Tibial nerve (tissue), 4 donors: ENCODE data around the gene EFCAB12. TPM values are rescaled to one million over a fixed set of nuclear protein-coding genes. Genes with fewer than 3 reads are reported as not detected.

Experiments used
- DNase-seq, 2 donors: peaks; one replicate each; pipeline ENCODE4 v3.0.0-alpha.2; 2019; ENCODE audit warnings: low spot score in 2 of 2
- H3K27ac ChIP-seq, 4 donors: fragments of 200-600 bp; sonication (generic) in 3 of 4; one replicate each; pipeline ENCODE4 v1.5.1; 2017 to 2019; ENCODE audit warnings: mild to moderate bottlenecking in 1 of 4
- H3K27me3 ChIP-seq, 2 donors: fragments of 200-600 bp; sonication (generic) in 1 of 2; one replicate each; pipeline versions ENCODE4 v1.5.1 to v1.6.0; 2017 to 2019
- H3K36me3 ChIP-seq, 3 donors: fragments of 200-600 bp; sonication (generic); one replicate each; pipeline ENCODE4 v1.5.1; 2018 to 2019
- H3K4me1 ChIP-seq, 4 donors: fragments of 200-600 bp; sonication (generic) in 3 of 4; one replicate each; pipeline ENCODE4 v1.5.1; 2017 to 2019
- H3K4me3 ChIP-seq, 4 donors: fragments of 200-600 bp; sonication (generic) in 3 of 4; one replicate each; pipeline ENCODE4 v1.5.1; 2017 to 2019; ENCODE audit warnings: mild to moderate bottlenecking in 1 of 4, moderate library complexity in 1 of 4
- H3K9me3 ChIP-seq, 4 donors: fragments of 200-600 bp; sonication (generic) in 3 of 4; one replicate each; pipeline ENCODE4 v1.5.1; 2017 to 2019
- EP300 ChIP-seq, 2 donors: sonication (generic); formaldehyde crosslinking; IDR thresholded peaks; one replicate each; pipeline ENCODE4 v1.6.1; 2017; ENCODE audit warnings: antibody characterized with exemption in 2 of 2, mild to moderate bottlenecking in 1 of 2
- POLR2A ChIP-seq, 2 donors: fragments of 450-650 bp; IDR thresholded peaks; one replicate each; pipeline ENCODE4 v1.6.1; 2017; ENCODE audit warnings: antibody characterized with exemption in 2 of 2, mild to moderate bottlenecking in 2 of 2, moderate library complexity in 2 of 2
- WGBS, 2 donors: methylation state at CpG; one replicate each; pipeline ENCODE4 v1.1.5; 2018; 5-methylcytosine and 5-hydroxymethylcytosine counted together
- total RNA-seq, 4 donors: library from RNA; depleted of rRNA; stranded (reverse); fragments of >200 nt; gene quantifications; one replicate each; pipeline ENCODE4 v1.1.0, GENCODE V29; 2016
- TF ChIP-seq, protein P1 (sequence below), 5 experiments: fragments of 200-600 bp in 3 of 5; fragments of 450-650 bp in 2 of 5; sonication (generic) in 3 of 5; IDR thresholded peaks; one replicate each; pipeline ENCODE4 v1.5.1; 2016 to 2019; ENCODE audit warnings: antibody characterized with exemption in 5 of 5, mild to moderate bottlenecking in 3 of 5, moderate library complexity in 2 of 5

Gene EFCAB12
- total RNA-seq, 4 donors from 2014 or later: 0.22 to 2.2 (median 0.46) TPM

DNA sequence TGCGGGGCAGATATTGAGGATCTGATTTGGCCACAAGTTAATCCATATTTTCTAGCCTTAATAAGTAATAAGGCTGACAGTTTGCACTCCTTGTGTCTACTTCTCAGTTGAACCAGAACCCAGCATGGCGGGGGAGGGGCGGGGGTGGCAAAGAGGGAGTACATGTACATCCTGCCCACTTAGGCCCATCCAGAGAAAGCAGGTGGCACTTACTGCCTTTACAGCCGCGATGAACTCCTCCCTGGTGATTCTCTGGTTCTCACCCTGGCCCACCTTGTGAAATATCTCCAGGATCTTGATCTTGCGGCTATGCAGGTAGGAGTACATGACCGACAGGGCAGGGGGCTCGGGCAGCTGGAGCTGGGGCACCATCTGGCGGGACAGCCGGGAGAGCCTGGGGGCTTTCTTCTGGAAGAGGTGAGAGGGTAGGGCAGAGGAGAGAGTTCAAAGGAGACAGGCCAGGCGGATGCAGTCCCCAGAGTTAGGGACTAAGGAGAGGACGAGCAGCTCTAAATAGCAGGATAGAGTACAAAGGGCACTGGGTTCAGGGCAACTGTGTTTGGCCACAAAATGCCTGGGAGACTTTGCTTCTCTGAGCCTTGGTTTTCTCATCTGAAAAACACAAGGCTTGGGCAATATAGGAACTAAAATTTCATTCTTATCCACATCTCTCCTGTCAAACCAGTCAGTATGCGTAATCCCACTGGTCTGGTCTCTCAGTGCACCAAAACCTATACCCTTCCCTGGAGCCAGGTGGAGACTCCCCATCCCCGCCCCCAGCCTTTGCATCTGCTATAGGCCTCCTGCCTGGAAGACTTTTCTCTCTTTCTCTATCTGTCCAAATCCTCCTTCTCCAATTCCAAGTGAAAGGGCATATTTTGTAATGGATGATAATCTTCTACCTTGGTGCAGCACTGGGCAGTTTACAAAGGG lies 10.1 kb downstream of the EFCAB12 start:
- TF ChIP-seq POLR2A (IDR thresholded peaks at IDR 0.05) (no peak), EP300 (IDR thresholded peaks at IDR 0.05) (no peak)
- TF ChIP-seq, protein P1, sequence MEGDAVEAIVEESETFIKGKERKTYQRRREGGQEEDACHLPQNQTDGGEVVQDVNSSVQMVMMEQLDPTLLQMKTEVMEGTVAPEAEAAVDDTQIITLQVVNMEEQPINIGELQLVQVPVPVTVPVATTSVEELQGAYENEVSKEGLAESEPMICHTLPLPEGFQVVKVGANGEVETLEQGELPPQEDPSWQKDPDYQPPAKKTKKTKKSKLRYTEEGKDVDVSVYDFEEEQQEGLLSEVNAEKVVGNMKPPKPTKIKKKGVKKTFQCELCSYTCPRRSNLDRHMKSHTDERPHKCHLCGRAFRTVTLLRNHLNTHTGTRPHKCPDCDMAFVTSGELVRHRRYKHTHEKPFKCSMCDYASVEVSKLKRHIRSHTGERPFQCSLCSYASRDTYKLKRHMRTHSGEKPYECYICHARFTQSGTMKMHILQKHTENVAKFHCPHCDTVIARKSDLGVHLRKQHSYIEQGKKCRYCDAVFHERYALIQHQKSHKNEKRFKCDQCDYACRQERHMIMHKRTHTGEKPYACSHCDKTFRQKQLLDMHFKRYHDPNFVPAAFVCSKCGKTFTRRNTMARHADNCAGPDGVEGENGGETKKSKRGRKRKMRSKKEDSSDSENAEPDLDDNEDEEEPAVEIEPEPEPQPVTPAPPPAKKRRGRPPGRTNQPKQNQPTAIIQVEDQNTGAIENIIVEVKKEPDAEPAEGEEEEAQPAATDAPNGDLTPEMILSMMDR (IDR thresholded peaks at IDR 0.05): no peak
- 83 to 85% methylated on average over 14 of the region's 14 CpGs for WGBS, 2 donors
- no peak for DNase-seq
- Histone ChIP-seq H3K4me3 (no peak overlapping the region), H3K4me1 (no peaks in the 10 kb centered on the region), H3K36me3 (no peaks in the 10 kb centered on the region), H3K27ac (no peak overlapping the region), H3K9me3 (no peaks in the 10 kb centered on the region), H3K27me3 (no peaks in the 10 kb centered on the region)

DNA sequence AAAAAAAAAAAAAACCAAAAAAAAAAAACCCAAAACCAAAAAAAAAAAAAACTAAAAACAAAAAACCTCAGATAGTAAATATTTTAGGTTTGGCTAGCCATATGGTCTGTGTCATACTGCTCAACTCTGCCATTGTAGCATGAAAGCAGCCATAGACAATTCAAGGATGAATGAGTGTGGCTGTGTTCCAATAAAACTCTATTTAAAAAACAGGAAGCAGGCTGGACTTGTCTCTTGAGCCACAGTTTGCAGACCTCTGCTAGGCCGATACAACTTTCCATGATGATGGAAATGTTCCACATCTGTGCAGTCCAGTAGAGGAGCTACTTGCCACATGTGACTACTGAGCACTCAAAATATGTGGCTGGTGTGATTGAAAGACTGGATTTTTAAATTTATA lies 11.1 kb downstream of the EFCAB12 start:
- TF ChIP-seq EP300 (IDR thresholded peaks at IDR 0.05) (no peak), POLR2A (IDR thresholded peaks at IDR 0.05) (no peak)
- TF ChIP-seq, protein P1 (IDR thresholded peaks at IDR 0.05): no peak
- Histone ChIP-seq H3K4me1 (no peaks in the 10 kb centered on the region), H3K27me3 (no peaks in the 10 kb centered on the region), H3K9me3 (no peaks in the 10 kb centered on the region), H3K36me3 (no peaks in the 10 kb centered on the region), H3K4me3 (no peak overlapping the region), H3K27ac (no peak overlapping the region)
- 13 to 35% methylated on average over 1 of the region's 1 CpG for WGBS, 2 donors
- DNase-seq: no peak

DNA sequence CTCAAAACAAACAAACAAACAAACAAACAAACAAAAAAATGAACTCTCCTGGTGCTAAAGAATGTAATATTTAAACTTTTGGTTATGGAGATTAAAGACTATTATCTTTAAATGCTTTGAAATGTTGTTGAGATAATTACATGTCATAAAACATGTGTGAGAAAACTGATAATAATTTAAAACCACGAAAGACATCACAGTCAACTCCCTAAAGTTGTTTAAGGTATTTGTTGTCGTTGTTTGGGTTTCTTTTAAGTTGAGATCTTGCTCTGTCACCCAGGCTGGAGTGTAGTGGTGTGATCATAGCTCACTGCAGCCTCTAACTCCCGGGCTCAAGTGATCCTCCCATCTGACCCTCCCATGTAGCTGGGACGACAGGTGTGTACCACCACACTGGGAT lies 12.0 kb downstream of the EFCAB12 start:
- 89 to 91% methylated on average over 4 of the region's 4 CpGs for WGBS, 2 donors

DNA sequence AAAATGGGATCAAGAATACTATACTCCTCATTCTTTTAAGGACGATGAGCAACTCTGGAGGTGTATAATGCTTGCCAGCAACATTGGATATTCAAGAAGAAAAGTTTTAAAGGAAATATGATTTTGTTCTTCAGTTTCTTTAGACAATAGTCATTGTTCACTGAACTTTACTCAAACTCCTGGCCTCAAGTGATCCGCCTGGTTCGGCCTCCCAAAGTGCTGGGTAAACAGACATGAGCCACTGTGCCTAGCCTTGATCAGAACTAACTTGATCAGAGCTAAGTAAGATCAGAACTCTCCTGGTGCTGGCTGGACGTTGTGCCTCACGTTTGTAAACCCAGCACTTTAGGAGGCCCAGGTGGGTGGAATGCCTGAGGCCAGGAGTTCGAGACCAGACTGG lies 12.6 kb downstream of the EFCAB12 start:
- H3K36me3 ChIP-seq: no peaks in the 10 kb centered on the region
- no peak overlapping the region for H3K27ac ChIP-seq
- WGBS, 2 donors: 86 to 88% methylated on average over 6 of the region's 6 CpGs
- no peaks in the 10 kb centered on the region for H3K27me3 ChIP-seq
- no peaks in the 10 kb centered on the region for H3K9me3 ChIP-seq
- TF ChIP-seq, protein P1 (IDR thresholded peaks at IDR 0.05): no peak
- no peak for TF ChIP-seq POLR2A (IDR thresholded peaks at IDR 0.05)
- TF ChIP-seq EP300 (IDR thresholded peaks at IDR 0.05): no peak
- no peaks in the 10 kb centered on the region for H3K4me1 ChIP-seq
- no peak for DNase-seq
- H3K4me3 ChIP-seq: no peak overlapping the region

More for the DNA sequence above, 12.0 kb downstream of the EFCAB12 start:
- Histone ChIP-seq H3K36me3 (no peaks in the 10 kb centered on the region), H3K9me3 (no peaks in the 10 kb centered on the region), H3K4me1 (no peaks in the 10 kb centered on the region), H3K4me3 (no peak overlapping the region), H3K27ac (no peak overlapping the region), H3K27me3 (no peaks in the 10 kb centered on the region)
- no peak for DNase-seq
- no peak for TF ChIP-seq POLR2A (IDR thresholded peaks at IDR 0.05)
- TF ChIP-seq, protein P1 (IDR thresholded peaks at IDR 0.05): no peak
- TF ChIP-seq EP300 (IDR thresholded peaks at IDR 0.05): no peak

DNA sequence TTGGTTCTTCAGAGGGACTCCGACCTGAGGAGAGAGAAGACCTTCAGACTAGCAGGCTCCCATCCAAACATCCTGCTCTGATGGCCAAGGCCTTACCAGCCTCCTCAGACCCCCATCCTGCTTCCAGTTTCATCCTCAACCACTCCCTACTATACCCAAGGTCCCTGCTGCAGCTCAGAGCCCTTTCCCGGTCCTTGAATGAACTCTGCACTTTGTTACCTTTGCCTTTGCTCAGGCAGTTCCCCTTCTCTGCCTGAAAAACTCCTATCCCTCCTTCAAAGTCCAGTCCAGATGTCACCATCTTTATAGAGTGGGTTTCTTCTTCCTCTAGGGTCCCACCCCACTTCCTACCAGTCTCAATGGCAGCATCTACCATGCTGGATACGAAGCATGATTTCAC lies 13.1 kb downstream of the EFCAB12 start:
- no peaks in the 10 kb centered on the region for H3K4me1 ChIP-seq
- no peak for DNase-seq
- TF ChIP-seq EP300 (IDR thresholded peaks at IDR 0.05) (no peak), POLR2A (IDR thresholded peaks at IDR 0.05) (no peak)
- TF ChIP-seq, protein P1 (IDR thresholded peaks at IDR 0.05): no peak
- WGBS, 2 donors: 84 to 91% methylated on average over 3 of the region's 3 CpGs
- H3K27ac ChIP-seq: no peak overlapping the region
- no peak overlapping the region for H3K4me3 ChIP-seq
- no peaks in the 10 kb centered on the region for H3K9me3 ChIP-seq
- H3K27me3 ChIP-seq: no peaks in the 10 kb centered on the region
- no peaks in the 10 kb centered on the region for H3K36me3 ChIP-seq
